GM18517 (cell line): ENCODE data around the gene UBXN10.

Experiments
- ATAC-seq: cut with Tn5 transposase; IDR thresholded peaks from one replicate; pipeline ENCODE4 v1.9.1; 2021; ENCODE audit warnings: mild to moderate bottlenecking, moderate library complexity; ENCODE audit not compliant: unreplicated experiment

Gene UBXN10

DNA sequence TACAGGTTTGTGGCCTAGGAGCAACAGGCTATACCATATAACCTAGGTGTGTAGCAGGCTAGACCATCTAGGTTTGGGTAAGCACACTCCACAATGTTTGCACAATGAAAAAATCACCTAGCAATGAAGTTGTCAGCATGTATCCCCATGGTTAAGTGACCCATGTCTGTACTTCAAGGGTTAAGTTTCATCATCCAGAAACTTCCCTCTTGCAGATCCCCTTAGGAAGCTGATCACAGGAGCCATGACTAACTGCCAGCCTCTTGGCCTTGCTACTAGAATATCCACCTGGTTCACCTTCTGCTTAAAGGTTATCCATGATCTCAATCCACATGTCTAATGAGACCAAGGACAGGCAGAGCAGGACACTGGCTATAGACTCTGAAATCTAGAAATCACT is 3.5 kb upstream of the UBXN10 start:
- ATAC-seq: no peak

- no peak for ATAC-seq
Observed at GRCh38 chr1:20183035-20183434, 2.9 kb upstream of the UBXN10 start.

- ATAC-seq: no peak
Observed at GRCh38 chr1:20183616-20184271, 2.2 kb upstream of the UBXN10 start.

DNA sequence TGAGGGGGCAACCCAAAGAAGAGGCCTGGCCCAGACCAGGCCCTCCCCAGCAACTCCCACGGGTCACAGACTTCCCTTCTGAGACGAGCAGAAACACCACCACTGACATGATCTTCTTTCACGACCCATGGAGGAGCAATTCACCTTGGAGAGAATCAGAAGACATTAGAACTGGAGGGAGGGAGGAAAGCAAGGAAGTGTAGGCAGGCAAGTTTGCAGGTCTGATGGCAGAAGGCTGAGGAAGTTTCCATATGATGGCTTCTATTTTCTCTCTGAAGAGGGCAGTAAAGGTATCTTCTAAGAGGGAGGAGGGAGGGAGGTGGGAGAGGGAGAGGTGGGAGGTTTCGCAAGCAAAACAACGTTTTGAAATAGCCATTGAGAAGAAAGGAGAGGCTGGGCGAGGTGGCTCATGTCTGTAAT is 1.4 kb upstream of the UBXN10 start:
- ATAC-seq: no peak

DNA sequence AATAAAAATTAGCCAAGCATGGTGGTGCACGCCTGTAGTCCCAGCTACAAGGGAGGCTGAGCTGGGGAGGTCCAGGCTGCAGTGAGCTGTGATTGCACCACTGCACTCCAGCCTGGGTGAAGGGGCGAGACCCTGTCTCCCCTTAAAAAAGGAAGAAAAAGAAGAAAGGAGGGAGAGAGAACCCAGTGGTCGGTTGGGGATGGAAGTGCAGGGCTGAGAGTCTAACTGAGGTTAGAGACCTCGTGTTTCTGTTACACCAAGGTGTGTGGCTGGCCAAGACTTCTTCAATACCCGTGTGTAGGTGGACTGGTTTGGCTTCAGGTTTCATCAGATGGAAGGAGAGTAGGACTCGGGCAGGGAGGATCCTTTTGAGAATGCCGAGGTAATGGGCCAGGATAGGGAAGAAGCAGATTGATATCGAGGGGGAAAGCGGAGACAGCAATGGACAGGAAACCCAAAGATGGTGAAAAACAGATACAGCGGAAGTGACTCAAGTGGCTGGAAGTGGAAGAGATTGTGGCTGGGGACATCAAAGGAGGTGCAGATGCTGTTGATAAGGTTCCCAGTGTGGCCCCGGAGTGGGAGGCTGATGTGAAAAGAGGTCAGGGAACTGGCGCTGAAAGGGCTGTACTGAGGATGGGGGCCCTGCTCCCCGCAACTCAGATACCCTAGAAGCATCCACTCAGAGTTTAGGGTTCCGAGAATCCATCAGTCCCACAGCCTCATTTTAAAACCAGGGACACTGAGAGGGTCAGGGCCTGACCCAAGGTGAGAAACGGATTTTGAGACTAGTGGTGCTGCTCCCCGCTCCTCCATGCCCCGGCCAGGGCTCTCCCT is 681 bp upstream of the UBXN10 start:
- no peak for ATAC-seq

DNA sequence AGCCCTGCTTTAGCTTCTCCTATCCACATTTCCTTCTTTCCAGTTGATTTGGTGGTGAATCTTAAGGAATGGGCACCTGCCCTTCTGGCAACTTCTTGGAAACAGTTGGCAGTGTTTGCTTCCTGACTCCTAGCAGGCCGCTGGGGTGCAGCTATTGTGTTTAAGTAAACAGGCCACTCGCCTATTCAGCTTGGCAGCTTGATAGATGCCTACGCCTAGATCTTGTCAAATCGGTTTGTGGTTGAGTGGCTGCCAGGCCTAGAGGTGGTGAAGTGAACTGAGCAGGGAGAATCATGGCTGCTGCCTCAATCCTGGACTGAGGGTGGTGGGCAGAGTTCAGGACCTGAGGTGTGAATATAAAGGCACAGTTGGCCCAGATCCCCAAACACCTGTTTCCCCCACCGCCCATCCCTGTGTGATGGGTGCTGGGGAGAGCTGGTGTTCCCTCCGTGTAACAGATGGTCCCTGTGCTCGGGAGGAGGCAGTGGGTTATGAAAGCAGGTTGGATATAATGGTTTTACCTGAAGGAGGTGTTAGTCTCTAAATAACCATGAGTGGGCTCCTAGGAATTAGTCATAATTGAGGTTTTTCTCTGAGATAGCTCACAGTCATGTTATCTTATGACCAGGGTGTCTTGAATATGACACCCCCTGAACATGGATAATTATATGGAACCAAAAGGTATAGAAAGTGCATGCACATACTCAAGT is 1.4 kb downstream of the UBXN10 start:
- ATAC-seq: no peak

- ATAC-seq: no peak
Observed at GRCh38 chr1:20187813-20188454, 2.0 kb downstream of the UBXN10 start.

DNA sequence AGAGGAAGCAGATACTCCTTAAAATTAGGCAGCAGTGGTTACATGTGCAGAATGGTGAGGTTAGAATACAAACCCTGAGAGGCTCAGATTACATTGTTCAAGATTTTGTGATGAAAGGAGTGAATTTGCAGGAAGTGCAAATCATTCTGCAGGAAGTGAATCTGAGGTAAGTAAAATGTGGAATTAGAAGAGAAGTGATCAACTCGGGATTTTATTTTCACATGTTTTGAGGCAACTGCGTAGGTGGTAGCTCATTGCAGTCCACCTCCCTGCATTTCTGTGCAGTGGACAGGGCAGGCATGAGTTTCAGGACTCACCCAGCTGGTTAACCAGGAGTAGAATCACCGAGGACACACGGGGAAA is 2.5 kb downstream of the UBXN10 start:
- ATAC-seq: no peak

DNA sequence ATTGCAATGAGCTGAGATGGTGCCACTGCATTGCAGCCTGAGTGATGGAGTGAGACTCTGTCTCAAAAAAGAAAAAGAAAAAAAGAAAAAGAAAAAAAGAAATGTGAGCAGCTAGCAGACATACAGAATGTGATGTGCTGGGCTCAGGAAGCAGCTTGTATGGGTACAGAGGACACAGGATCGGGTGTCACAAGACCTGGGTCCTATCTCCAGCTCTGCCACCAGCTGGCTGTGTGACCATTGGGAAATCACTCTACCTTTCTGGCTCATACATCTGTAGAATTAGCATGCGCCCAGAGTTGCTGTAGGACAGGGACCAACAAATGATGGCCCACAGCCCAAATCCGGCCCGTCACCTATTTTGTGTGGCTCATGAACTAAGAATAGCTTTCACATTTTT is 3.8 kb downstream of the UBXN10 start:
- ATAC-seq: no peak

DNA sequence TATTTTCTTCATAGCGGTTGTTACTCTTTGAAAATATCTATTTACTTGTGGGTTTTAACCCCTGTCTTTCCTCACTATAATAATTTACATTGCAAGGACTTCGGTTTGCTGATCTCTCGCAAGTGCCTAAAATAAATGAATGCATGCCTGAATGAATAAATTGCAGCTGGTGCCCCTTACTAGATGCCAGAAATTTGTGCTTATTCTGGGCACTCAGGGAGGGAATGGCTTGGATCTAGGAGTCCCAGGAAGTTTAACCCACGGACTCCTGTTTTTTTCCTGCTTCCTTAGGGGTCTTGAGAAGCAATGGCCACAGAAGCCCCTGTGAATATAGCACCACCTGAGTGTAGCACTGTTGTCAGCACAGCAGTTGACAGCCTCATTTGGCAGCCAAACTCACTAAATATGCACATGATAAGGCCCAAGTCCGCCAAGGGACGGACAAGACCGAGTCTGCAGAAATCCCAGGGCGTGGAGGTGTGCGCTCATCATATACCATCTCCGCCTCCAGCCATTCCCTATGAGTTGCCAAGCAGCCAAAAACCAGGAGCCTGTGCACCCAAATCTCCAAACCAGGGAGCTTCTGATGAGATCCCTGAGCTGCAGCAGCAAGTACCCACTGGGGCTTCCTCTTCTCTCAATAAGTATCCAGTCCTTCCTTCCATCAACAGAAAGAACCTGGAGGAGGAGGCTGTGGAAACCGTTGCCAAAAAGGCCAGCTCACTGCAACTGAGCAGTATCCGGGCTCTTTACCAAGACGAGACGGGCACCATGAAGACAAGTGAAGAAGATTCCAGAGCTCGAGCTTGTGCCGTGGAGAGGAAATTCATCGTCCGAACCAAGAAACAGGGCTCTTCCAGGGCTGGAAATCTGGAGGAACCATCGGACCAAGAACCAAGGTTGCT is 4.6 kb downstream of the UBXN10 start:
- no peak for ATAC-seq

DNA sequence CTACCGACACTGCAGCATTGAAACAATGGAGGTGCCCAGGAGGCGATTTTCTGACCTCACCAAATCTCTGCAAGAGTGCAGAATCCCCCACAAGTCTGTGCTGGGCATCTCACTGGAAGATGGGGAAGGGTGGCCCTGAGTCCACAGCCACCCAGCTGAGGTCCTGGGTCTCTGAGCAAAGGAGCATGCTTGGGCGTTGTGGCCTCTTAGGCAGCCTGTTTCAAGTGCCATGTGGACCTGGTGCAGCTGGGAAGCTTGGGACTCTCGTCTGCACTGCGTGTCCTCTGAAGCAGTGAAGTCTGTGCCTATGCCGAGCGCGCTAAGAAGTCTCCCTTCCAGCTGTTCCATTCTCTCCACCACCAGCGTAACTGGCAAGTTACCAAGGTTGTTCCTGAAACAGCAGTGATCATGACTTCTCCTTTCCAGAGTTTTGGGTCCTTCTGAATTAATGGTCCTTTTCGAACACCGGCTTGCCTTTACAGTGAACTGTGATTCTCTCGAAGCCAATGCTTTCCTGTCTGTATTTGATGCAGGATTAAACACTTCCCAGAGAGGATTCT is 5.5 kb downstream of the UBXN10 start:
- no peak for ATAC-seq

- ATAC-seq: no peak
Observed at GRCh38 chr1:20192364-20192763, 6.5 kb downstream of the UBXN10 start.

DNA sequence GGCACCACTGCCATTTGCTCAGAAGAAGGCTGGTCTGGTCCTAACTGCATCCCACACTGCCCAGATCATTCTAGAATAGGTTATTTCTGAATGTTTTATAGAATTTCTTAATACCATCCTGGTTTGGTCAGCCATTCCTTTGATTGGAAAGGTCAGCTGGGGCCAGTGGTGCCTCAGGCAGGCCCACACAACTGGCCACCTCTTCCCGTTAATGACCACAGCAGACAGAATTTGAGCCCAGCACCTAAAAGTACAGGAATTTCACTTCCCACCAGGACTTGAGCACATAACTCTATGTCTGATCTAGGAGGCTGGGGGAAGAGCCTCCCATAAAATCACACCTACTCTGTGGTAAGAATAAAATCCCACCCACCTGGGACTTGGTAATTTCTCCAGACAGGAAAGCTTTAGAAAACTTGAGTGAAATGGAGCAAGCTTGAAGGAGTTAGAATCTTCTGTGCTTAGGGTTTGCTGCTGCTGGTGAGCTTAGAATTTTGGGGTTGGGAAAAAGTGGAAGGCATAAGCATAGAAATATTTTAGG is 7.0 kb downstream of the UBXN10 start:
- ATAC-seq: no peak

- no peak for ATAC-seq
Observed at GRCh38 chr1:20194224-20194623, 8.3 kb downstream of the UBXN10 start.

GRCh38 chr1:20194757-20195461 is 9.0 kb downstream of the UBXN10 start:
- ATAC-seq: no peak

DNA sequence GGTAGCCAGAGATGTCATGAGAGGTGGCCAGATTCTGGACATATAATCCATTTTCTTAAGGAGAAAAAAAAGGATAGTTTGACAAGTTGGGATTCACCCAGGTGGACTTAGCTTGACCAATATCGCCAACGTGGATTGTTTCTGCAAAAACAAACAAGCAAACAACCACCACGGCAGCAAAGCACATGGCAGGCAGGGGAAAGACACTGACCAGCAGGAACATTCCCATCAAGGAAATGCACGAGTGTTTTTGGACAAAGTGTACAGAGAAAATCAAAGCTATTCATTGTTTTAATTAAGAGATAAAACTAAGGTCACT is 9.5 kb downstream of the UBXN10 start:
- no peak for ATAC-seq

DNA sequence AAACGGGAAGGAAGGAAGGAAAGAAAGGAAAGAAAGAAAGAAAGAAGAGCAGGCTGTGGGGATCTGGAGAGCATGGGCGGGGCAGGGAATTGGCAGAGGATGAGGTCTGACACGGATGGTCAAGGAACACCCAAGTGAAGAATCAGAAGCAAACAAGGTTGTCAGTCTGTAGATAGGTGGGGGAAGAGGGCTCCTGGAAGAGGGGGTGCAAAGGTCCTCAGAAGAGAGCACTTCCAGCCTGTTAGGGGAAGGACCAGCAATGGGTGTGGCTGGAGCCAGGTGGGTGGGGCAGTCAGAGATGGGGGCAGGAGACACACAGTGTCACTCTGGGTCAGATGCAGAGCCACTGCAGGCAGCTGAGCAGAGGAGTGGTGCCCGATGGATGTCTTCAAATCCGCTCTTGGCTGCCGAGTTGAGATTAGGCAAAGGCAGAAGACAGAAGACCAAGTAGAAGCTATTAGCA is 11.5 kb downstream of the UBXN10 start:
- no peak for ATAC-seq

DNA sequence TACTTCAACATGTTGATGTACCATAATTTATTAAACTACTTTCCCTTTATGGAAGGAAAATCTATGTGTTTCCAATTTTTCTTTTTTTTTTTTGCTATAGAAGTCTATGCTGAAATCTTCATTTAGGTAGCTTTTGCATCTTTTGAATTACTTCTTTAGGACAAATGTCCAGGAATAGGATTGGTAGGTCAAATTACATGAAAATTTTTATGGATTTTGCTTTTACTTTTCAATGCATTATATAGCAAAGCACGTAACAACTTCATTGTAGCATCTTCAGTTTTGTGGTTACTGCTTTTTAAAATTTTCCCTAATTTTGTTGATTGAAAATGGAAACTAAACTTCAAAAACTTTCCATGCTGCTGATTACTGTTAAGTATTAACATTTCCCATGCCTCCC is 12.4 kb downstream of the UBXN10 start:
- ATAC-seq: no peak

DNA sequence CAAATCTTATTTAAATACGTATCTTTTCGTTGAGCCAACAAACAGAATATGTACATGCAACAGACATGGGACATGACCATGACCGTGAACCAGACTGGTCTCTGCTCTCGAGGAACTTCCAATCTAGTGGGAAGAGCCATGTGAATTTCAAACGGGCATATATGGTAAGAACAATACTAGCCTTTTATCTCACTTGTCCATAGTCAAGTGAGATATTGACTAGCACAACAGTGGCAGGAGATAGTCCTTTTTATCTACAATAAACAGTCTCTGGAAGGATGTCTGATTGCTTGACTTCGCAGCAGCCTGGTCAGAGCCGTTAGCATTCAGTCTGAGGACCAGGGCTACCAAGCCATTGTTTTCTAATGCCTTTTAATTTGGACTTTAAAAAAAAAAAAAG is 13.0 kb downstream of the UBXN10 start:
- no peak for ATAC-seq
